ENCODE measurements around the gene PIPOX. TPM values are rescaled to one million over a fixed set of nuclear protein-coding genes. Genes with fewer than 3 reads are reported as not detected.

Gene PIPOX
- polyA plus RNA-seq, 2 donors, result 0.41 to 0.48 TPM

GRCh38 chr17:29032013-29032856 is 10.7 kb upstream of the PIPOX start:
- H3K4me1 ChIP-seq (ENCODE audit: control insufficient read depth in 2 of 2, insufficient read depth in 2 of 2, low read length in 1 of 2), result no peaks in the 10 kb centered on the region
- H3K9me3 ChIP-seq (ENCODE audit: control insufficient read depth in 2 of 2, insufficient read depth in 1 of 2, low read depth in 1 of 2, low read length in 1 of 2), result peaks cover 0 to 5% of the 10 kb centered on the region in 2 donors
- WGBS, 2 donors, result 27 to 37% methylated on average over 11 of the region's 11 CpGs
- no peaks in the 10 kb centered on the region for H3K36me3 ChIP-seq (ENCODE audit: control insufficient read depth in 2 of 2, insufficient read depth in 2 of 2, low read length in 1 of 2)
- no peaks in the 10 kb centered on the region for H3K27me3 ChIP-seq (ENCODE audit: control insufficient read depth in 1 of 2, insufficient read depth in 2 of 2, low read length in 2 of 2)
- no peak overlapping the region for H3K27ac ChIP-seq (ENCODE audit: low read depth in 2 of 2, low read length in 1 of 2)
- no peak overlapping the region for H3K4me3 ChIP-seq (ENCODE audit: low read depth in 1 of 2, low read length in 2 of 2)

- Histone ChIP-seq H3K27me3 (ENCODE audit: control insufficient read depth in 1 of 2, insufficient read depth in 2 of 2, low read length in 2 of 2) (no peaks in the 10 kb centered on the region), H3K27ac (ENCODE audit: low read depth in 2 of 2, low read length in 1 of 2) (no peak overlapping the region), H3K9me3 (ENCODE audit: control insufficient read depth in 2 of 2, insufficient read depth in 1 of 2, low read depth in 1 of 2, low read length in 1 of 2) (peaks cover 0 to 5% of the 10 kb centered on the region in 2 donors), H3K4me1 (ENCODE audit: control insufficient read depth in 2 of 2, insufficient read depth in 2 of 2, low read length in 1 of 2) (no peaks in the 10 kb centered on the region), H3K36me3 (ENCODE audit: control insufficient read depth in 2 of 2, insufficient read depth in 2 of 2, low read length in 1 of 2) (no peaks in the 10 kb centered on the region), H3K4me3 (ENCODE audit: low read depth in 1 of 2, low read length in 2 of 2) (no peak overlapping the region)
- 35 to 39% methylated on average over 6 of the region's 6 CpGs for WGBS, 2 donors
Observed at GRCh38 chr17:29032857-29033197, 10.1 kb upstream of the PIPOX start.

- no peaks in the 10 kb centered on the region for H3K27me3 ChIP-seq (ENCODE audit: control insufficient read depth in 1 of 2, insufficient read depth in 2 of 2, low read length in 2 of 2)
- H3K4me3 ChIP-seq (ENCODE audit: low read depth in 1 of 2, low read length in 2 of 2), result no peak overlapping the region
- H3K4me1 ChIP-seq (ENCODE audit: control insufficient read depth in 2 of 2, insufficient read depth in 2 of 2, low read length in 1 of 2), result no peaks in the 10 kb centered on the region
- H3K36me3 ChIP-seq (ENCODE audit: control insufficient read depth in 2 of 2, insufficient read depth in 2 of 2, low read length in 1 of 2), result no peaks in the 10 kb centered on the region
- 35 to 53% methylated on average over 1 of the region's 1 CpG for WGBS, 2 donors
- peaks cover 0 to 5% of the 10 kb centered on the region in 2 donors for H3K9me3 ChIP-seq (ENCODE audit: control insufficient read depth in 2 of 2, insufficient read depth in 1 of 2, low read depth in 1 of 2, low read length in 1 of 2)
- H3K27ac ChIP-seq (ENCODE audit: low read depth in 2 of 2, low read length in 1 of 2), result no peak overlapping the region
Observed at GRCh38 chr17:29034510-29034909, 8.4 kb upstream of the PIPOX start.

DNA sequence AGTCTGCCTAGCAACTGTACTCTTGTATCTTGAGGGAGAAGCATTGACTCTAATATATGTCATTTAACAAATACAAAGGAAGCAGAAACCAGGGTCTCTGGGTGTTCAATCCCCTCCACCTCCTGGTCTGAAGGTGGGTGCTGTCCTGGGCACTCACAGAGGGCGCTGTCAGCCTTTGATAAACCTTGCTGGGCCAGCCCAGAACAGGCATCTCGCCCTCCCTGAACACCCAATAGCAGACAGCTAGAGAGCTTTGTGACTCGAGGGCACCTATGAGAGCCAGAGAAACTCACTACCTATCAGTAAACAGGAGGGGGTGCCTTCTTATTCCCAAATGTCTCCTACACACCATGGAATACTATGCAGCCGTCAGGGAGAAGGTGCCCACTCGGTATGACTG is 6.4 kb upstream of the PIPOX start:
- no peak overlapping the region for H3K27ac ChIP-seq (ENCODE audit: low read depth in 2 of 2, low read length in 1 of 2)

GRCh38 chr17:29037739-29038084 is 5.2 kb upstream of the PIPOX start:
- Histone ChIP-seq H3K4me1 (ENCODE audit: control insufficient read depth in 2 of 2, insufficient read depth in 2 of 2, low read length in 1 of 2) (peaks cover 0 to under 1% of the 10 kb centered on the region in 2 donors), H3K27me3 (ENCODE audit: control insufficient read depth in 1 of 2, insufficient read depth in 2 of 2, low read length in 2 of 2) (no peaks in the 10 kb centered on the region), H3K4me3 (ENCODE audit: low read depth in 1 of 2, low read length in 2 of 2) (no peak overlapping the region), H3K36me3 (ENCODE audit: control insufficient read depth in 2 of 2, insufficient read depth in 2 of 2, low read length in 1 of 2) (no peaks in the 10 kb centered on the region), H3K9me3 (ENCODE audit: control insufficient read depth in 2 of 2, insufficient read depth in 1 of 2, low read depth in 1 of 2, low read length in 1 of 2) (peaks cover 0 to 5% of the 10 kb centered on the region in 2 donors), H3K27ac (ENCODE audit: low read depth in 2 of 2, low read length in 1 of 2) (no peak overlapping the region)
- 55 to 68% methylated on average over 10 of the region's 10 CpGs for WGBS, 2 donors

More for the DNA sequence above, 6.4 kb upstream of the PIPOX start:
- Histone ChIP-seq H3K36me3 (ENCODE audit: control insufficient read depth in 2 of 2, insufficient read depth in 2 of 2, low read length in 1 of 2) (no peaks in the 10 kb centered on the region), H3K4me1 (ENCODE audit: control insufficient read depth in 2 of 2, insufficient read depth in 2 of 2, low read length in 1 of 2) (no peaks in the 10 kb centered on the region), H3K4me3 (ENCODE audit: low read depth in 1 of 2, low read length in 2 of 2) (no peak overlapping the region), H3K27me3 (ENCODE audit: control insufficient read depth in 1 of 2, insufficient read depth in 2 of 2, low read length in 2 of 2) (no peaks in the 10 kb centered on the region), H3K9me3 (ENCODE audit: control insufficient read depth in 2 of 2, insufficient read depth in 1 of 2, low read depth in 1 of 2, low read length in 1 of 2) (peaks cover 0 to 5% of the 10 kb centered on the region in 2 donors)
- 73 to 78% methylated on average over 5 of the region's 5 CpGs for WGBS, 2 donors

GRCh38 chr17:29038085-29038795 is 4.7 kb upstream of the PIPOX start:
- Histone ChIP-seq H3K27me3 (ENCODE audit: control insufficient read depth in 1 of 2, insufficient read depth in 2 of 2, low read length in 2 of 2) (no peaks in the 10 kb centered on the region), H3K4me3 (ENCODE audit: low read depth in 1 of 2, low read length in 2 of 2) (no peak overlapping the region), H3K27ac (ENCODE audit: low read depth in 2 of 2, low read length in 1 of 2) (no peak overlapping the region), H3K4me1 (ENCODE audit: control insufficient read depth in 2 of 2, insufficient read depth in 2 of 2, low read length in 1 of 2) (peaks cover 4 to 5% of the 10 kb centered on the region in 2 donors), H3K9me3 (ENCODE audit: control insufficient read depth in 2 of 2, insufficient read depth in 1 of 2, low read depth in 1 of 2, low read length in 1 of 2) (peaks cover 0 to 5% of the 10 kb centered on the region in 2 donors), H3K36me3 (ENCODE audit: control insufficient read depth in 2 of 2, insufficient read depth in 2 of 2, low read length in 1 of 2) (no peaks in the 10 kb centered on the region)
- WGBS, 2 donors, result 29 to 37% methylated on average over 15 of the region's 15 CpGs

DNA sequence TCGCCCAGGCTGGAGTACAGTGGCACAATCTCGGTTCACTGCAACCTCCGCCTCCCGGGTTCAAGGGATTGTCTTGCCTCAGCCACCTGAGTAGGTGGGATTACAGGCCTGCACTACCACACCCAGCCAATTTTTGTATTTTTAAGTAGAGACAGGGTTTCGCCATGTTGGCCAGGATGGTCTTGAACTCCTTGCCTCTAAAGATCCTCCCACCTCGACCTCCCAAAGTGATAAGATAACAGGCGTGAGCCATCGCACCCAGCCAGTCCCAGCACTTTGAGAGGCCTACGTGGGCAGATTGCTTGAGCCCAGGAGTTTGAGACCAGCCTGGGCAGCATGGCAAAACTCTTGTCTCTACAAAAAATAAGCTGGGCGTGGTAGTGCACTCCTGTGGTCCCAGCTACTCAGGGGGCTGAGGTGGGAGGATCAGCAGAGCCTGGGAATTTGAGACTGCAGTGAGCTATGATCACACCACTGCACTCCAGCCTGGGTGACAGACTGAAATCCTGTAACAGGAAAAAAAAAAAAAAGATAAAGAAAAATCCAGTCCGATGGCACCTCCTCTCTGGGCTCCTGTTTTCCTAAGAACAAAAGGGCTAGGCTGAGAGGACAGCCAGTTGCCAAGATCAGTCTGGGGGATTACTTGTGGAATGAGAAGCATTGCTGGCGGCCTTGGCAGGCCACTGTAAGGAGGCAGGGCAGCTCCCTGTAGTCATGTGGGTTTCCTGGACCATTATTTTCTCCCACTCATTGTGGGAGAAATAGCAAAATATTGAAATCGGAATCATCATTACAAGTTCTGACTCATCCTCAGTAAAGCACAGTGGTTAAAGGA is 3.0 kb upstream of the PIPOX start:
- no peaks in the 10 kb centered on the region for H3K9me3 ChIP-seq (ENCODE audit: control insufficient read depth in 2 of 2, insufficient read depth in 1 of 2, low read depth in 1 of 2, low read length in 1 of 2)
- no peak overlapping the region for H3K27ac ChIP-seq (ENCODE audit: low read depth in 2 of 2, low read length in 1 of 2)
- peaks cover 4 to 5% of the 10 kb centered on the region in 2 donors for H3K4me1 ChIP-seq (ENCODE audit: control insufficient read depth in 2 of 2, insufficient read depth in 2 of 2, low read length in 1 of 2)
- WGBS, 2 donors, result 56 to 69% methylated on average over 12 to 13 of the region's 13 CpGs
- H3K36me3 ChIP-seq (ENCODE audit: control insufficient read depth in 2 of 2, insufficient read depth in 2 of 2, low read length in 1 of 2), result no peaks in the 10 kb centered on the region
- no peak overlapping the region for H3K4me3 ChIP-seq (ENCODE audit: low read depth in 1 of 2, low read length in 2 of 2)
- H3K27me3 ChIP-seq (ENCODE audit: control insufficient read depth in 1 of 2, insufficient read depth in 2 of 2, low read length in 2 of 2), result no peaks in the 10 kb centered on the region

DNA sequence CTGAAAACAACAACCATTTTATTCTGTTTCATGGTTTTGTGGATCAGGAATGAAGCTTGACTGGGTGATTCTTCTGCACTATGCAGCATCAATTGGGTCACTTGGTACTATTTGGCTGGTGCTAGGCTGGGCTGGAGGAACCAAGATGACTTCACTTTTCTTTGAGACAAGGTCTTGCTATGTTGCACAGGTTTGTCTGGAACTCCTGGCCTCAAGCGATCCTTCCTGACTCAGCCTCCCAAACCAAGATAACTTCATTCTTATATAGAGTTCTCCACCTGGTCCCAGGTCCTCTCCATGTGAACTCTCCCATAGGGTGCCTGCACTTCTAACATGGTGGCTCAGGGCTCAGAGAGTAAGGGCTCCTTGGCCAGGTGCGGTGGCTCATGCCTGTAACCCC is 1.9 kb upstream of the PIPOX start:
- no peaks in the 10 kb centered on the region for H3K27me3 ChIP-seq (ENCODE audit: control insufficient read depth in 1 of 2, insufficient read depth in 2 of 2, low read length in 2 of 2)
- no peaks in the 10 kb centered on the region for H3K9me3 ChIP-seq (ENCODE audit: control insufficient read depth in 2 of 2, insufficient read depth in 1 of 2, low read depth in 1 of 2, low read length in 1 of 2)
- no peak overlapping the region for H3K27ac ChIP-seq (ENCODE audit: low read depth in 2 of 2, low read length in 1 of 2)
- H3K4me1 ChIP-seq (ENCODE audit: control insufficient read depth in 2 of 2, insufficient read depth in 2 of 2, low read length in 1 of 2), result peaks cover 4 to 5% of the 10 kb centered on the region in 2 donors
- 94 to 100% methylated on average over 2 of the region's 2 CpGs for WGBS, 2 donors
- no peaks in the 10 kb centered on the region for H3K36me3 ChIP-seq (ENCODE audit: control insufficient read depth in 2 of 2, insufficient read depth in 2 of 2, low read length in 1 of 2)
- no peak overlapping the region for H3K4me3 ChIP-seq (ENCODE audit: low read depth in 1 of 2, low read length in 2 of 2)

DNA sequence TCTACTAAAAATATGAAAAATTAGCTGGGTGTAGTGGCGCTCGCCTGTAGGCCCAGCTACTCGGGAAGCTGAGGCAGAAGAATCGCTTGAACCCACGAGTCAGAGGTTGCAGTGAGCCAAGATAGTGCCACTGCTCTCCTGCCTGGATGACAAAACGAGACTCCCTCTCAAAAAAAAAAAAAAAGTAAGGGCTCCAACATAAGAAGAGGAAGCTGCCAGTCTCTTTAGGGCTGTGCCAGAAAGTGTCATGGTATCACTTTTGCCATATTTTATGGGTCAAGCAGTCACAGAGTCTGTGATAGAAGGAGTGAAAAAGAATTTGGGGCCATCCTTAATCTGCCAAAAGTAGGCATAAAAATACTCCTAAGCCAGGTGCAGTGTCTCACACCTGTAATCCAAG is 1.4 kb upstream of the PIPOX start:
- Histone ChIP-seq H3K27ac (ENCODE audit: low read depth in 2 of 2, low read length in 1 of 2) (no peak overlapping the region), H3K9me3 (ENCODE audit: control insufficient read depth in 2 of 2, insufficient read depth in 1 of 2, low read depth in 1 of 2, low read length in 1 of 2) (no peaks in the 10 kb centered on the region), H3K4me3 (ENCODE audit: low read depth in 1 of 2, low read length in 2 of 2) (no peak overlapping the region), H3K4me1 (ENCODE audit: control insufficient read depth in 2 of 2, insufficient read depth in 2 of 2, low read length in 1 of 2) (peaks cover 4 to 5% of the 10 kb centered on the region in 2 donors), H3K27me3 (ENCODE audit: control insufficient read depth in 1 of 2, insufficient read depth in 2 of 2, low read length in 2 of 2) (no peaks in the 10 kb centered on the region), H3K36me3 (ENCODE audit: control insufficient read depth in 2 of 2, insufficient read depth in 2 of 2, low read length in 1 of 2) (no peaks in the 10 kb centered on the region)
- 86 to 89% methylated on average over 6 of the region's 6 CpGs for WGBS, 2 donors
